ENCODE measurements around the gene ZNF143.
"Not testable (repeated sequence)": the region's sequence is repeated elsewhere in the genome, so short reads cannot be mapped to it uniquely, and the experiment has no call there.

The ZNF143 gene

DNA sequence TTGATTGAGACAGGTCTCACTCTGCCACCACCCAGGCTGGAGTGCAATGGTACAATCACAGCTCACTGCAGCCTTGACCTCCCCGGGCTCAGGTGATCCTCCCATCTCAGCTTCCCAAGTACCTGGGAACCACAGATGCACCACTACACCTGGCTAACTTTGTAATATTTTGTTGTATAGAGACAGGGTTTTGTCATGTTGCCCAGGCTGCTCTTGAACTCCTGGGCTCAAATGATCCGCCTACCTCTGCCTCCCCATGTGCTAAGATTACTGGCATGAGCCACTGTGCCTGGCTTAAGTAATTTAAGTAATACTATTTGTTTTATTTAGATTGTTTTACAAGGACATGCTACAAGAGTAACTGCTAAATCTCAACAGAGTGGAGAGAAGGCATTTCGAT lies 33.5 kb downstream of the ZNF143 start:
- Histone ChIP-seq H3K4me3 (no peak overlapping the region), H3K27ac (no peak overlapping the region)

GRCh38 chr11:9495803-9496514 lies 35.1 kb downstream of the ZNF143 start:
- H3K27ac ChIP-seq = no peak overlapping the region
- no peak overlapping the region for H3K4me3 ChIP-seq

- Histone ChIP-seq H3K27ac (no peak overlapping the region), H3K4me3 (no peak overlapping the region)
Measured at GRCh38 chr11:9498457-9499078, 37.8 kb downstream of the ZNF143 start.

DNA sequence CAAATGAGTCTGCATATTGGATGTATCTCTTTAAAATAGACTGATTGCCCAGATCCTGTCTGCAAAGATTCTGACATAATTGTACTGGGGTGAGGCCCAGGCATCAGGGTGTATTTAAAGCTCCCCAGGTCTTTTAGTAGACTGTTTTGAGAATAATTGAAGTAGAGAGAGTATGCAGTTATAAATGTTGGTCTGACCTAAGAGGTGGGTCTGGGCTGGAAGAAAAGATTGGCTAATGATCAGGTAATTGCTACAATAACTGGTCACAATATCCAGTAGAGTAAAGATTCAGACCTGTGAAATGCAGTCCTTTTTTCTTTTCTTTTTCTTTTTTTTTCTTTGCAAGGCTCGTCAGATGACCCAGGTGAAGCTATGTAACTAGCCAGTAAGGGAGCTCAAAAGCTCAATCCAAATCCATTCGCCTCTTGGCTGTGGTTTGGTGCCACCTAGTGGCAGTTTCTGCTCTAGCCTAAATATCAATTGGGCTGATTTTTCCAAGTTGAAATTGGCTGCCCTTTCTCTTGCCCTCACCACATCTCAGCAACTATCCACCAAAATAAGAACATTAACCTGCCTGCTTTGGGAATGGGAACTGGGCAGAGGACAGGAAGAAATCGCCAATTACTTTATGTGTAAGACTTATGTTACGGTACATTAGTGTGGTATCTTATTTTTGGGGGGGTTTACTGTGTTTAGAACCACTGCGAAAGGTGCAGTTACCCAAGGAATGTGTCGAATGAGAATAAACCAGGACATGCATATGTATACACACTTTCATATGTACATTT lies 45.9 kb downstream of the ZNF143 start:
- Histone ChIP-seq H3K27ac (no peak overlapping the region), H3K4me3 (no peak overlapping the region)

DNA sequence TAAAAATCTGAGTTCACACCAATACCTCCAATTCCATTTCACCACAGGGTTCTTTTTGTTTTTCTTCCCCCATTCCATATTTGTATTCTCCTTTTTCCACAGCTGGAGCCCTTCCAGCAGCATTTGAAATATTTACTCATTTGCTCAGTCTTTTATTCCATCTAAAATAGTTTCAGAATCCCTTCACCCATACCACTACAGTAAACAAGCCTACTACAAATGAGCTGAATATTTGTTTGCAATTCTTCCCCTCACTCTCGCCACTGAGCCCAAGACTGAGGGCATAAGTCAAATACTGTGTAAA lies 46.4 kb downstream of the ZNF143 start:
- Histone ChIP-seq H3K4me3 (no peak overlapping the region), H3K27ac (no peak overlapping the region)

DNA sequence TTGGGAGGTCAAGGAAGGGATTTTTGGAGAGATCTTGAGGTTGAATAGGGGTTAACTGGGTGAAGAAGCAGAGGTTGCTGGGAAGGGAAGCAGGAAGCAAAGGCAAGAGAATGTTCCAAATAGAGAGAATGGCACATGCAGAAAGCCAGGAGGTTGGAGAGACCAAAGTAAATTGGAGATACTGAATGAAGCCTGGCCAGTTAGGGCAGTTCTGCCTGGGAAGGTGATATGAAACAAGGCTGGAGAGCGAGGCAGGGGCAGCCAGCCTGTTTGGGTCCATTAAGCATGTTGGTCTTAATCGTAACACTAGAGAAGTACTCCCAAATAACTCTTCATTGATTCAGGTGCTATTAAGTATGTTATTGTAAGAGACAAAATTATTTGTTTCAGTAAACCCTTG lies 48.2 kb downstream of the ZNF143 start:
- no peak overlapping the region for H3K27ac ChIP-seq
- no peak overlapping the region for H3K4me3 ChIP-seq

GRCh38 chr11:9512370-9513019 lies 51.7 kb downstream of the ZNF143 start:
- H3K27ac ChIP-seq = no peak overlapping the region
- H3K4me3 ChIP-seq = no peak overlapping the region

GRCh38 chr11:9514576-9514975 lies 53.8 kb downstream of the ZNF143 start:
- not testable (repeated sequence) for H3K27ac ChIP-seq, H3K4me3 ChIP-seq

DNA sequence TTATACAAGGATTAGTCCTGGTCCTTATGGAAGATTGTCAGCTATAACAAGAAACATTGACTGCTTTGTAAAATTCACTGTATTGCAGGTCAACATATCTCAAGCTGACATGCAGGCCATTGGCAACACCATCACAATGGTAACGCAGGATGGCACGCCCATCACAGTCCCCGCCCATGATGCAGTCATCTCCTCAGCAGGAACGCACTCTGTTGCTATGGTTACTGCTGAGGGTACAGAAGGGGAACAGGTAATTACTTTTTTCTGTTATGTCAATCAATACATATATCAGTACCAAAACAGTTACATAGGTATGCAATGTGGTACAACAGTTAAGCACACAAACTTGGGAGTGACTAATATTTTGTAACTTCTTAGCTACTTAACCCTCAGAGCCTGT lies 55.3 kb downstream of the ZNF143 start:
- no peak overlapping the region for H3K27ac ChIP-seq
- H3K4me3 ChIP-seq = no peak overlapping the region

DNA sequence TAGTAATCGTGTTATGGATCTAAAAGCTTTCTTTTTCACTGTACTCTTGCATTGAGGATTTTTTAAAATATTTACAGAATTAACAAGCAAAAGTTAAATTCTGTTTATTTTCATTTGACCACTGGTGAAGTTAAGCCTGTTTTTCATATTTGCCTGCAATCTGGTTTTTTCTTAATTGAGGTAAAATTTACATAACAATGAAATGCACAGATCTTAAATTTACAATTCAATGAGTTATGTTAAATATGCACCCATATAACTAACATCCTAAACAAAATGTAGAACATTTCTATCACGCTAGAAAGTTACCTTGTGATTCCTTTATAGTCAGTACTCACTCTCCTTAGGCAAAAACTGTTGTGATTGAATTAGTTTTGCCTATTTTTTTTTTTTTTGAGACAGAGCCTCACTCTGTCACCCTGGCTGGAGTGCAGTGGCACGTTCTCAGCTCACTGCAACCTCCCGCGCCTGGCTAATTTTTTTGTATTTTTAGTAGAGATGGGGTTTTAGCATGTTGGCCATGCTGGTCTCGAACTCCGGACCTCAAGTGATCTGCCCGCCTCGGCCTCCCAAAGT lies 58.1 kb downstream of the ZNF143 start:
- no peak overlapping the region for H3K27ac ChIP-seq
- no peak overlapping the region for H3K4me3 ChIP-seq

- Histone ChIP-seq H3K27ac (no peak overlapping the region), H3K4me3 (no peak overlapping the region)
Measured at GRCh38 chr11:9524001-9524400, 63.2 kb downstream of the ZNF143 start.

DNA sequence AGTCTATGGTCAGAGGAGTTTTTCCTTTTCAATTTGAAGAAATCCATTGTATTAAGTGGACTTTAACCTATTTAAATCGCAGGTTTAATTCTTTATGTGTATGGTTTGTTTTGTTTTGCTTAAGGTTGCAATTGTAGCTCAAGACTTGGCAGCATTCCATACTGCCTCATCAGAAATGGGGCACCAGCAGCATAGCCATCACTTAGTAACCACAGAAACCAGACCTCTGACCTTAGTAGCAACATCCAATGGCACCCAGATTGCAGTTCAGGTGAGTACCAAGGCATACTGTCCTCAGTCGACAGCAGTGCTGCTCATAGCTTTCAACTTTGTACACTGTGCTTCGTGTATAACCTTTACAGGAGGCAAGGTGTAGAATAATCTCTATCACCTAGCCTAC lies 64.3 kb downstream of the ZNF143 start:
- H3K27ac ChIP-seq = no peak overlapping the region
- H3K4me3 ChIP-seq = no peak overlapping the region

DNA sequence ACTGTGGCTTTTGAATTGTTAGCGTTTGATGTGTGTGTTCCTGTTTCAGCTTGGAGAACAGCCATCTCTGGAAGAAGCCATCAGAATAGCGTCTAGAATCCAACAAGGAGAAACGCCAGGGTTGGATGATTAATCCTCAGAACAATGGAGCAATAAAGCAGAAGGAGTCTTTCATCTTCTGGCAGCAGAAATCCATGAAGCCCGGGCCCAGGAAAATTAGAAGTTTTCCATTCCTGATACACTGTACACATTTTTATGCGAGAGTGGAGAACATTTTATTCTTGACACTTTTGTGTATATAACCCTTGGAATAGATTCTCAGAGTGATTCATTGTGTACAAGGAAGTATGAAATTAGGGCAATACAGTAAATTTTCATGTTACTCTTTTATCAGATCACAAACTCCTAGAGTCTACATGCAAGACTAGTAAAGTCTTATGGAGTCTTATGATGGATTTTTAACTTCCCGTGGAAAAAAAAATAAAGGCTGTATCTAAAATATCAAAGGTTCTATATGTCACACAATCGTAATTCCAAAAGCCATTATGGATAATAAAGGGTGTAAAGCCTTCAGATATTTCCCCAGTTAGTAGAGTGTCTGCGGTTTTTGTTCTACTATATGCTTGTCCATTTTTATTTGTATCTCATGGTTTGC lies 66.8 kb downstream of the ZNF143 start:
- H3K27ac ChIP-seq = peak overlapping the region in 13 of 21 experiments; percentile 9 to 87 (median 38)
- no peak overlapping the region for H3K4me3 ChIP-seq

DNA sequence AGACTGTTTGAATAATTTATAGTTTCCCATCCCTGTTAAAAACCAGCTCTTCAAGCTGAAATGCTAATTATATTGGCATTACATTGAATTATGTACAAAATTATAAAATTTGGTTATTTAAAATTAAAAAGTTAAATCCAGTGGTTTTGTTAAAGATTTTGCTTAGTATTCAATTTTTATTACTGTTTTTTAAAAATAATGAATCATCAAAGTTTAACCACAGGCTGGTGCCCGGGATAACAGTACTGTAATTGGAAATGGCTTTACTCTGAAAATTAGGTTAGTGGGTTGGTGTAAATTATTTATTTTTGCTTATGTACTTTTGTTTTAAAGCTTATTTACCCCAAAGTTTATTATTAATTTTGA lies 67.3 kb downstream of the ZNF143 start:
- H3K4me3 ChIP-seq = no peak overlapping the region
- peak overlapping the region in 7 of 21 experiments; percentile 11 to 87 (median 57) for H3K27ac ChIP-seq

GRCh38 chr11:9528573-9529333 lies 67.9 kb downstream of the ZNF143 start:
- Histone ChIP-seq H3K4me3 (no peak overlapping the region), H3K27ac (peak overlapping the region in 11 of 21 experiments; percentile 4 to 74 (median 35))

GRCh38 chr11:9529334-9529650 lies 68.5 kb downstream of the ZNF143 start:
- Histone ChIP-seq H3K27ac (peak overlapping the region in 15 of 21 experiments; percentile 4 to 74 (median 27)), H3K4me3 (no peak overlapping the region)

DNA sequence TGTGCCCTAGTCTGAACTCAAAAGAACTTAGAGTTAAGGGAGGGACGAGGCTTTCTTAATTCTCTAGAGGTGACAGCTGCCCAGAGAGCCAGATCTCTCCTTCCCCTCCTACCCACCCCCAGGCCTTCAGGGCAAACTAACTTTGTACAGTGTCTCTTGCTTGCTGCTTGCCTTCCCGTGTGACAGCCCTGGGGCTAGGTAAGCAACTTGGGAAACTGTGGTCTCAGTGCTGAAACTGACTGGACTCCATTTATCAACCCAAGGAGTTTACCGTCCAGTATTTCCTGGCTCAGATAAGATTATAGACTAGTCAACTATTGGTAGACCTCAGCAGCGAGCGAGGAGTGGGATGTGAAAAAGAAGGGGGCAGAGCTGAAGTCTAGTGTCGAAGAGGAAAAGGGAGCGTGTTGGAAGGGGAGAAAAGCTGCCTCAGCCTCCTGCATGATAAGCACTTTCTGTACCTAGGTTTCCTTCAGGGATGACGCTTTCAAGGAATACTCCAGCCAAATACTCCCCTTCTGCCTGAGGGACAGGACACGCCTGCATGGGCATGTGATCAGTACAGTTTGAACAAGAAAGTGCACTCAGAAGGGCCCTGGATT lies 69.3 kb downstream of the ZNF143 start:
- no peak overlapping the region for H3K4me3 ChIP-seq
- H3K27ac ChIP-seq = peak overlapping the region in 13 of 21 experiments; percentile 4 to 74 (median 33)

GRCh38 chr11:9530901-9531625 lies 70.3 kb downstream of the ZNF143 start:
- no peak overlapping the region for H3K4me3 ChIP-seq
- H3K27ac ChIP-seq = peak overlapping the region in 5 of 21 experiments; percentile 50 to 70 (median 62)
